Upper lobe of left lung (tissue), 6 donors: ENCODE measurements around the gene ATP9B. TPM values are rescaled to one million over a fixed set of nuclear protein-coding genes. Genes with fewer than 3 reads are reported as not detected.

Experiments used
- ATAC-seq, 2 donors: fragments of 200-7000 bp; cut with Tn5 transposase; one replicate each; pipeline ENCODE4 v1.9.1; 2022; ENCODE audit warnings: mild to moderate bottlenecking in 2 of 2, moderate library complexity in 2 of 2; ENCODE audit not compliant: low FRiP score in 2 of 2
- DNase-seq, 2 donors: peaks; one replicate each; pipeline ENCODE4 v3.0.0-alpha.2; 2019 to 2020
- H3K27ac ChIP-seq, 4 donors: fragments of 200-600 bp; sonication (generic); one replicate each; pipeline ENCODE4 v1.5.1; 2016 to 2019
- H3K27me3 ChIP-seq, 4 donors: fragments of 200-600 bp; sonication (generic); one replicate each; pipeline ENCODE4 v1.5.1; 2017 to 2019
- H3K36me3 ChIP-seq, 4 donors: fragments of 200-600 bp; sonication (generic); one replicate each; pipeline ENCODE4 v1.5.1; 2016 to 2019
- H3K4me1 ChIP-seq, 4 donors: fragments of 200-600 bp; sonication (generic); one replicate each; pipeline ENCODE4 v1.5.1; 2018 to 2019
- H3K4me3 ChIP-seq, 4 donors: fragments of 200-600 bp; sonication (generic); one replicate each; pipeline ENCODE4 v1.5.1; 2017 to 2019; ENCODE audit warnings: mild to moderate bottlenecking in 2 of 4, moderate library complexity in 1 of 4
- H3K9me3 ChIP-seq, 4 donors: fragments of 200-600 bp; sonication (generic); one replicate each; pipeline ENCODE4 v1.5.1; 2018 to 2019
- CTCF ChIP-seq, 6 experiments: fragments of 450-650 bp in 4 of 6; fragments of 200-600 bp in 2 of 6; sonication (generic) in 2 of 6; IDR thresholded peaks; one replicate each; pipeline ENCODE4 v1.5.1; 2016 to 2019; ENCODE audit warnings: antibody characterized with exemption in 6 of 6
- EP300 ChIP-seq, 4 donors: sonication (generic); formaldehyde crosslinking; IDR thresholded peaks; one replicate each; pipeline ENCODE4 v1.5.1; 2017; ENCODE audit warnings: antibody characterized with exemption in 4 of 4, control low read depth in 2 of 4
- POLR2A ChIP-seq, 4 donors: fragments of 450-650 bp; IDR thresholded peaks; one replicate each; pipeline ENCODE4 v1.5.1; 2016 to 2017; ENCODE audit warnings: antibody characterized with exemption in 4 of 4, mild to moderate bottlenecking in 2 of 4
- POLR2AphosphoS5 ChIP-seq, 2 donors: sonication (generic); formaldehyde crosslinking; IDR thresholded peaks; one replicate each; pipeline ENCODE4 v1.5.1; 2017; ENCODE audit warnings: antibody characterized with exemption in 2 of 2
- WGBS, 2 donors: methylation state at CpG; one replicate each; pipeline ENCODE4 v1.1.5; 2017 to 2018; 5-methylcytosine and 5-hydroxymethylcytosine counted together
- total RNA-seq, 6 donors: library from RNA; depleted of rRNA in 4 of 6; stranded (reverse); fragments of >200 nt in 4 of 6; gene quantifications; one replicate each; pipeline versions ENCODE4 v1.1.0 to v1.2.1, GENCODE V29; 2016 to 2021
- donor health status: DM: no; HTN: no; CAD: no; lungs with moderate emphysema.
- donor health status: DM: no; HTN: yes; CAD: no; lungs with severe emphysema.

The ATP9B gene
- total RNA-seq, 6 donors from 2014 or later = 29.8 to 124 (median 49.2) TPM

GRCh38 chr18:79410731-79411613 lies 341.8 kb downstream of the ATP9B start:
- Histone ChIP-seq H3K4me1 (peaks cover 0 to 17% (median 3%) of the 10 kb centered on the region in 4 donors), H3K36me3 (peaks cover 0 to 43% (median 19%) of the 10 kb centered on the region in 4 donors), H3K27ac (no peak overlapping the region), H3K4me3 (no peak overlapping the region), H3K27me3 (no peaks in the 10 kb centered on the region), H3K9me3 (no peaks in the 10 kb centered on the region)
- WGBS, 2 donors = 95 to 97% methylated on average over 79 to 83 of the region's 84 CpGs
- no peak for ATAC-seq
- TF ChIP-seq EP300 (IDR thresholded peaks at IDR 0.05) = no peak
- no peak for TF ChIP-seq CTCF (IDR thresholded peaks at IDR 0.05)
- no peak for TF ChIP-seq POLR2AphosphoS5 (IDR thresholded peaks at IDR 0.05)
- no peak for TF ChIP-seq POLR2A (IDR thresholded peaks at IDR 0.05)
- DNase-seq = peak in 1 of 2 donors; percentile 84

- Histone ChIP-seq H3K36me3 (peaks cover 0 to 43% (median 19%) of the 10 kb centered on the region in 4 donors), H3K27ac (no peak overlapping the region), H3K9me3 (no peaks in the 10 kb centered on the region), H3K27me3 (no peaks in the 10 kb centered on the region), H3K4me3 (no peak overlapping the region), H3K4me1 (peaks cover 0 to 8% (median under 1%) of the 10 kb centered on the region in 4 donors)
- ATAC-seq (no peak), DNase-seq (peak in 1 of 2 donors; percentile 71)
- 75 to 78% methylated on average over 33 to 46 of the region's 47 CpGs for WGBS, 2 donors
- TF ChIP-seq CTCF (IDR thresholded peaks at IDR 0.05) = no peak
Observed at GRCh38 chr18:79411614-79412526, 342.7 kb downstream of the ATP9B start.

GRCh38 chr18:79413025-79413424 lies 343.8 kb downstream of the ATP9B start:
- DNase-seq (no peak), ATAC-seq (no peak)
- H3K9me3 ChIP-seq = no peaks in the 10 kb centered on the region
- peaks cover 0 to 43% (median 19%) of the 10 kb centered on the region in 4 donors for H3K36me3 ChIP-seq
- no peak overlapping the region for H3K27ac ChIP-seq
- no peaks in the 10 kb centered on the region for H3K27me3 ChIP-seq
- 85 to 89% methylated on average over 16 of the region's 16 CpGs for WGBS, 2 donors
- H3K4me1 ChIP-seq = peaks cover 0 to 4% (median 0%) of the 10 kb centered on the region in 4 donors
- H3K4me3 ChIP-seq = no peak overlapping the region
- TF ChIP-seq EP300 (IDR thresholded peaks at IDR 0.05) (no peak), POLR2A (IDR thresholded peaks at IDR 0.05) (no peak), POLR2AphosphoS5 (IDR thresholded peaks at IDR 0.05) (no peak), CTCF (IDR thresholded peaks at IDR 0.05) (no peak)

- Histone ChIP-seq H3K36me3 (peaks cover 0 to 43% (median 19%) of the 10 kb centered on the region in 4 donors), H3K4me1 (peaks cover 0 to 4% (median 0%) of the 10 kb centered on the region in 4 donors), H3K9me3 (no peaks in the 10 kb centered on the region), H3K4me3 (no peak overlapping the region), H3K27ac (no peak overlapping the region), H3K27me3 (no peaks in the 10 kb centered on the region)
- 95 to 96% methylated on average over 14 to 16 of the region's 16 CpGs for WGBS, 2 donors
- TF ChIP-seq POLR2A (IDR thresholded peaks at IDR 0.05) = no peak
- no peak for TF ChIP-seq CTCF (IDR thresholded peaks at IDR 0.05)
- TF ChIP-seq POLR2AphosphoS5 (IDR thresholded peaks at IDR 0.05) = no peak
- ATAC-seq = no peak
- peak in 1 of 2 donors; percentile 24 for DNase-seq
Observed at GRCh38 chr18:79413426-79413825, 344.2 kb downstream of the ATP9B start.
